ENCODE data around the gene PNMA6E.
"Not testable (repeated sequence)": the region's sequence is repeated elsewhere in the genome, so short reads cannot be mapped to it uniquely, and the experiment has no call there.

PNMA6E gene

GRCh38 chrX:153386097-153386496 lies 15.1 kb downstream of the PNMA6E start:
- no peak for DNase-seq (ENCODE audit: extremely low spot score)
- CTCF ChIA-PET, result no interaction called here
- TF ChIP-seq SP1 (IDR thresholded peaks at IDR 0.05) (no peak), BHLHE40 (IDR thresholded peaks at IDR 0.05; ENCODE audit: borderline replicate concordance) (no peak), CTBP1 (IDR thresholded peaks at IDR 0.05; ENCODE audit: borderline replicate concordance) (no peak), NFRKB (IDR thresholded peaks at IDR 0.05) (no peak), ELF4 (IDR thresholded peaks at IDR 0.05) (no peak), FOXK2 (IDR thresholded peaks at IDR 0.05) (no peak), FOXM1 (IDR thresholded peaks at IDR 0.05; ENCODE audit: borderline replicate concordance) (no peak), ZNF384 (IDR thresholded peaks at IDR 0.05) (no peak), HDGF (IDR thresholded peaks at IDR 0.05; ENCODE audit: borderline replicate concordance) (no peak), FOXA1 (IDR thresholded peaks at IDR 0.05) (no peak), PKNOX1 (IDR thresholded peaks at IDR 0.05) (no peak), ARNT (IDR thresholded peaks at IDR 0.05) (no peak), SUZ12 (IDR thresholded peaks at IDR 0.05) (no peak), TARDBP (IDR thresholded peaks at IDR 0.05) (no peak), L3MBTL2 (conservative IDR thresholded peaks at IDR 0.05) (no peak)
- POLR2A ChIA-PET, result interaction anchor here (0.6 kb wide), 1 partner anchor 51 kb away, joined by 3 read pairs; no protein-coding TSS in a partner anchor

GRCh38 chrX:153384973-153385372 lies 16.2 kb downstream of the PNMA6E start:
- not testable (repeated sequence) for DNase-seq (ENCODE audit: extremely low spot score)

GRCh38 chrX:153384390-153384789 lies 16.8 kb downstream of the PNMA6E start:
- ChIA-PET POLR2A (no interaction called here), CTCF (no interaction called here)
- no peak for DNase-seq (ENCODE audit: extremely low spot score)
- no peak for TF ChIP-seq ZNF384 (IDR thresholded peaks at IDR 0.05)
- TF ChIP-seq SP1 (IDR thresholded peaks at IDR 0.05), result no peak
- TF ChIP-seq FOXA1 (IDR thresholded peaks at IDR 0.05), result no peak
- no peak for TF ChIP-seq ELF4 (IDR thresholded peaks at IDR 0.05)
- TF ChIP-seq ARNT (IDR thresholded peaks at IDR 0.05), result no peak
- no peak for TF ChIP-seq SUZ12 (IDR thresholded peaks at IDR 0.05)
- no peak for TF ChIP-seq TARDBP (IDR thresholded peaks at IDR 0.05)

More at GRCh38 chrX:153384973-153385372, 16.2 kb downstream of the PNMA6E start:
- POLR2A ChIA-PET, CTCF ChIA-PET: not testable (repeated sequence)

GRCh38 chrX:153382563-153383482 lies 18.3 kb downstream of the PNMA6E start:
- ChIA-PET CTCF (no interaction called here), POLR2A (no interaction called here)
- TF ChIP-seq ARNT (IDR thresholded peaks at IDR 0.05) (no peak), SUZ12 (IDR thresholded peaks at IDR 0.05) (no peak), BHLHE40 (IDR thresholded peaks at IDR 0.05; ENCODE audit: borderline replicate concordance) (no peak), FOXA1 (IDR thresholded peaks at IDR 0.05) (no peak), FOXK2 (IDR thresholded peaks at IDR 0.05) (no peak), L3MBTL2 (conservative IDR thresholded peaks at IDR 0.05) (no peak)
- DNase-seq (ENCODE audit: extremely low spot score), result no peak

- ChIA-PET CTCF (interaction anchor here (1.2 kb wide), 1 partner anchor 17 kb away, joined by 3 read pairs; no protein-coding TSS in a partner anchor), POLR2A (no interaction called here)
- TF ChIP-seq SUZ12 (IDR thresholded peaks at IDR 0.05) (no peak), ARNT (IDR thresholded peaks at IDR 0.05) (no peak), L3MBTL2 (conservative IDR thresholded peaks at IDR 0.05) (no peak), SP1 (IDR thresholded peaks at IDR 0.05) (no peak), HDGF (IDR thresholded peaks at IDR 0.05; ENCODE audit: borderline replicate concordance) (no peak), FOXM1 (IDR thresholded peaks at IDR 0.05; ENCODE audit: borderline replicate concordance) (no peak), ELF4 (IDR thresholded peaks at IDR 0.05) (no peak), CTBP1 (IDR thresholded peaks at IDR 0.05; ENCODE audit: borderline replicate concordance) (no peak), TARDBP (IDR thresholded peaks at IDR 0.05) (no peak), ZNF384 (IDR thresholded peaks at IDR 0.05) (no peak), PKNOX1 (IDR thresholded peaks at IDR 0.05) (no peak), NFRKB (IDR thresholded peaks at IDR 0.05) (no peak), LEF1 (IDR thresholded peaks at IDR 0.05; ENCODE audit: borderline replicate concordance) (no peak), BHLHE40 (IDR thresholded peaks at IDR 0.05; ENCODE audit: borderline replicate concordance) (no peak)
- DNase-seq (ENCODE audit: extremely low spot score), result peak; percentile 49
Measured at GRCh38 chrX:153381684-153382532, 19.2 kb downstream of the PNMA6E start.

GRCh38 chrX:153380691-153381090 lies 20.5 kb downstream of the PNMA6E start:
- CTCF ChIA-PET, result interaction anchor here (1.2 kb wide), 1 partner anchor 18 kb away, joined by 3 read pairs; no protein-coding TSS in a partner anchor
- DNase-seq (ENCODE audit: extremely low spot score), result no peak
- TF ChIP-seq PKNOX1 (IDR thresholded peaks at IDR 0.05), result no peak
- TF ChIP-seq NFRKB (IDR thresholded peaks at IDR 0.05), result no peak
- TF ChIP-seq SP1 (IDR thresholded peaks at IDR 0.05), result no peak
- TF ChIP-seq L3MBTL2 (conservative IDR thresholded peaks at IDR 0.05), result no peak
- no peak for TF ChIP-seq ARNT (IDR thresholded peaks at IDR 0.05)
- no peak for TF ChIP-seq FOXA1 (IDR thresholded peaks at IDR 0.05)
- TF ChIP-seq BHLHE40 (IDR thresholded peaks at IDR 0.05; ENCODE audit: borderline replicate concordance), result no peak
- no peak for TF ChIP-seq SUZ12 (IDR thresholded peaks at IDR 0.05)
- no peak for TF ChIP-seq HDGF (IDR thresholded peaks at IDR 0.05; ENCODE audit: borderline replicate concordance)
- no peak for TF ChIP-seq CTBP1 (IDR thresholded peaks at IDR 0.05; ENCODE audit: borderline replicate concordance)
- TF ChIP-seq LEF1 (IDR thresholded peaks at IDR 0.05; ENCODE audit: borderline replicate concordance), result no peak
- TF ChIP-seq ZNF384 (IDR thresholded peaks at IDR 0.05), result no peak
- no peak for TF ChIP-seq ELF4 (IDR thresholded peaks at IDR 0.05)
- no peak for TF ChIP-seq FOXM1 (IDR thresholded peaks at IDR 0.05; ENCODE audit: borderline replicate concordance)
- POLR2A ChIA-PET, result no interaction called here
